ENCODE data around the gene TMEM176B.

TMEM176B gene

GRCh38 chr7:150742286-150742968 is 57.7 kb downstream of the TMEM176B start:
- peak overlapping the region; percentile 4; the same call in 1 of the 2 replicates for H3K4me3 ChIP-seq (ENCODE audit: low read depth, low read length)
- TF ChIP-seq CTCF (IDR thresholded peaks at IDR 0.05; ENCODE audit: insufficient read depth, low read depth, low read length, missing control alignments), result no peak
- DNase-seq (ENCODE audit: low read depth), result no peak
